Osteoblast (primary cell): ENCODE data around the gene SOX10. TPM values are rescaled to one million over a fixed set of nuclear protein-coding genes. Genes with fewer than 3 reads are reported as not detected.

Experiments used
- DNase-seq: peaks from one replicate; pipeline ENCODE4 v3.0.0; 2011; ENCODE audit warnings: low spot score, mixed read lengths; ENCODE audit not compliant: insufficient read length; ENCODE audit errors: missing footprints
- H2AFZ ChIP-seq: 2 replicates; pipeline ENCODE4 v1.6.0; 2011; ENCODE audit warnings: mild to moderate bottlenecking, low read length
- H3K27ac ChIP-seq: 2 replicates; pipeline ENCODE4 v1.5.1; 2011; ENCODE audit warnings: mild to moderate bottlenecking, low read depth, low read length, moderate library complexity
- H3K27me3 ChIP-seq: 2 replicates; pipeline ENCODE4 v1.6.0; 2012; ENCODE audit warnings: mild to moderate bottlenecking, control low read depth, inconsistent platforms, low read length, moderate library complexity; ENCODE audit not compliant: insufficient read depth
- H3K36me3 ChIP-seq: 2 replicates; pipeline ENCODE4 v1.5.1; 2011; ENCODE audit warnings: mild to moderate bottlenecking, low read length, control low read depth, moderate library complexity; ENCODE audit not compliant: insufficient read depth
- H3K4me1 ChIP-seq: 2 replicates; pipeline ENCODE4 v1.5.1; 2011; ENCODE audit warnings: mild to moderate bottlenecking, low read length, control low read depth, moderate library complexity; ENCODE audit not compliant: insufficient read depth
- H3K4me2 ChIP-seq: 2 replicates; pipeline ENCODE4 v1.6.0; 2011; ENCODE audit warnings: mild to moderate bottlenecking, low read length; ENCODE audit not compliant: insufficient read depth
- H3K4me3 ChIP-seq: fragments of 200-600 bp; sonication (generic); 3 replicates; pipeline ENCODE4 v1.5.1; 2012; ENCODE audit warnings: mild to moderate bottlenecking, low read length, inconsistent platforms; ENCODE audit not compliant: insufficient read depth
- H3K79me2 ChIP-seq: 2 replicates; pipeline ENCODE4 v1.6.0; 2012; ENCODE audit warnings: mild to moderate bottlenecking, low read length, control low read depth, inconsistent platforms; ENCODE audit not compliant: insufficient read depth
- H3K9me3 ChIP-seq: 2 replicates; pipeline ENCODE4 v1.5.1; 2011; ENCODE audit warnings: low read depth, low read length, control low read depth
- H4K20me1 ChIP-seq: 2 replicates; pipeline ENCODE4 v1.6.0; 2012; ENCODE audit warnings: mild to moderate bottlenecking, low read length, control low read depth; ENCODE audit not compliant: insufficient read depth
- CTCF ChIP-seq: IDR thresholded peaks from 2 replicates; pipeline ENCODE4 v1.5.1; 2011; ENCODE audit warnings: mild to moderate bottlenecking, low read depth, low read length, moderate library complexity; ENCODE audit errors: extremely low read depth
- total RNA-seq: library from RNA; depleted of rRNA; stranded (reverse); fragments of >200 nt; gene quantifications from 2 replicates; pipeline ENCODE4 v1.2.3, GENCODE V29; 2012

The SOX10 gene
- total RNA-seq, 1 donor = not detected

GRCh38 chr22:38014083-38014482, 29.7 kb upstream of the SOX10 start:
- H3K4me3 ChIP-seq = no peak overlapping the region
- H3K79me2 ChIP-seq = no peaks in the 10 kb centered on the region
- DNase-seq = no peak
- H3K36me3 ChIP-seq = no peaks in the 10 kb centered on the region
- no peaks in the 10 kb centered on the region for H3K9me3 ChIP-seq
- H2AFZ ChIP-seq = no peak overlapping the region
- H3K4me2 ChIP-seq = no peak overlapping the region
- no peaks in the 10 kb centered on the region for H4K20me1 ChIP-seq
- no peaks in the 10 kb centered on the region for H3K27me3 ChIP-seq
- H3K27ac ChIP-seq = no peak overlapping the region
- no peak for TF ChIP-seq CTCF
- H3K4me1 ChIP-seq = peaks cover 15% of the 10 kb centered on the region

GRCh38 chr22:38012604-38013072, 28.3 kb upstream of the SOX10 start:
- Histone ChIP-seq H3K9me3 (no peaks in the 10 kb centered on the region), H2AFZ (peak overlapping the region; percentile 30)
- no peak for TF ChIP-seq CTCF

GRCh38 chr22:38009000-38009806, 24.8 kb upstream of the SOX10 start:
- no peaks in the 10 kb centered on the region for H3K36me3 ChIP-seq
- H3K4me1 ChIP-seq = peaks cover 8% of the 10 kb centered on the region
- no peaks in the 10 kb centered on the region for H3K9me3 ChIP-seq
- no peaks in the 10 kb centered on the region for H3K79me2 ChIP-seq
- H2AFZ ChIP-seq = no peak overlapping the region
- no peak overlapping the region for H3K4me2 ChIP-seq
- no peaks in the 10 kb centered on the region for H4K20me1 ChIP-seq
- no peak overlapping the region for H3K27ac ChIP-seq
- no peaks in the 10 kb centered on the region for H3K27me3 ChIP-seq
- no peak for TF ChIP-seq CTCF
- peak; percentile 53 for DNase-seq
- H3K4me3 ChIP-seq = no peak overlapping the region

More at GRCh38 chr22:38012604-38013072, 28.3 kb upstream of the SOX10 start:
- no peak overlapping the region for H3K4me3 ChIP-seq
- no peaks in the 10 kb centered on the region for H4K20me1 ChIP-seq
- peak; percentile 92 for DNase-seq
- H3K79me2 ChIP-seq = no peaks in the 10 kb centered on the region
- H3K4me1 ChIP-seq = peaks cover 14% of the 10 kb centered on the region
- no peaks in the 10 kb centered on the region for H3K36me3 ChIP-seq
- H3K27ac ChIP-seq = peak overlapping the region; percentile 9
- peak overlapping the region; percentile 48 for H3K4me2 ChIP-seq
- no peaks in the 10 kb centered on the region for H3K27me3 ChIP-seq

GRCh38 chr22:38007330-38007902, 23.1 kb upstream of the SOX10 start:
- Histone ChIP-seq H3K4me3 (no peak overlapping the region), H3K27me3 (no peaks in the 10 kb centered on the region), H2AFZ (no peak overlapping the region), H3K27ac (no peak overlapping the region), H3K36me3 (no peaks in the 10 kb centered on the region), H3K4me2 (no peak overlapping the region), H4K20me1 (no peaks in the 10 kb centered on the region), H3K9me3 (no peaks in the 10 kb centered on the region), H3K4me1 (peaks cover 2% of the 10 kb centered on the region), H3K79me2 (no peaks in the 10 kb centered on the region)
- peak; percentile 23 for DNase-seq
- TF ChIP-seq CTCF = no peak
